Smooth muscle cell (in vitro differentiated cells): ENCODE results near the gene TOX3. TPM values are rescaled to one million over a fixed set of nuclear protein-coding genes. Genes with fewer than 3 reads are reported as not detected.

ENCODE experiments used
- DNase-seq: peaks from one replicate; lab custom pipeline; 2025; ENCODE audit not compliant: unreplicated experiment; lab: John Stamatoyannopoulos, UW
- H2AFZ ChIP-seq: fragments of 200-600 bp; sonication (generic); 2 replicates; pipeline ENCODE4 v1.6.0; 2016; ENCODE audit warnings: antibody characterized with exemption, low read depth, mild to moderate bottlenecking
- H3F3A ChIP-seq: fragments of 200-600 bp; sonication (generic); 2 replicates; pipeline ENCODE4 v1.6.0; 2017; ENCODE audit warnings: antibody characterized with exemption, low read depth
- H3K27ac ChIP-seq: fragments of 200-600 bp; sonication (generic); 2 replicates; pipeline ENCODE4 v1.5.1; 2016; ENCODE audit warnings: low read depth, mild to moderate bottlenecking
- H3K27me3 ChIP-seq: fragments of 200-600 bp; sonication (generic); 2 replicates; pipeline ENCODE4 v1.6.1; 2016; ENCODE audit warnings: low read depth, mild to moderate bottlenecking
- H3K36me3 ChIP-seq: fragments of 200-600 bp; sonication (generic); 2 replicates; pipeline ENCODE4 v1.5.1; 2016; ENCODE audit warnings: low read depth
- H3K4me1 ChIP-seq: fragments of 200-600 bp; sonication (generic); 2 replicates; pipeline ENCODE4 v1.5.1; 2016; ENCODE audit warnings: low read depth
- H3K4me2 ChIP-seq: fragments of 200-600 bp; sonication (generic); 2 replicates; pipeline ENCODE4 v1.6.0; 2016; ENCODE audit warnings: mild to moderate bottlenecking
- H3K4me3 ChIP-seq: fragments of 200-600 bp; sonication (generic); 2 replicates; pipeline ENCODE4 v1.5.1; 2016; ENCODE audit warnings: mild to moderate bottlenecking
- H3K79me2 ChIP-seq: fragments of 200-600 bp; sonication (generic); 2 replicates; pipeline ENCODE4 v1.6.0; 2016; ENCODE audit warnings: low read depth, mild to moderate bottlenecking
- H3K9ac ChIP-seq: fragments of 200-600 bp; sonication (generic); 2 replicates; pipeline ENCODE4 v1.6.0; 2016; ENCODE audit warnings: low read depth
- H3K9me3 ChIP-seq: fragments of 200-600 bp; sonication (generic); replicated peaks from 2 replicates; pipeline ENCODE4 v1.5.1; 2016; ENCODE audit warnings: low read depth
- H4K20me1 ChIP-seq: fragments of 200-600 bp; sonication (generic); 2 replicates; pipeline ENCODE4 v1.6.0; 2016; ENCODE audit warnings: low read depth
- WGBS: methylation state at CpG from one replicate; pipeline ENCODE4 v1.1.7; 2016; ENCODE audit warnings: low lambda C conversion rate; 5-methylcytosine and 5-hydroxymethylcytosine counted together
- polyA plus RNA-seq: library from polyadenylated mRNA; unstranded; fragments of >200 nt; fragmentation: Nextera tagmentation; extraction: Ambion mirVana; gene quantifications from 2 replicates; pipeline ENCODE4 v1.2.1, GENCODE V29; 2016
- total RNA-seq: library from RNA; depleted of rRNA; stranded (reverse); fragments of >200 nt; gene quantifications from 2 replicates; pipeline ENCODE4 v1.2.3, GENCODE V29; 2014
- TF ChIP-seq, protein P1 (sequence below): fragments of 200-600 bp; sonication (generic); IDR thresholded peaks from 2 replicates; pipeline ENCODE4 v1.5.1; 2017; ENCODE audit warnings: borderline replicate concordance, mild to moderate bottlenecking, antibody characterized with exemption; ENCODE audit not compliant: insufficient read depth, poor library complexity, severe bottlenecking

TOX3 gene
- total and polyA plus RNA-seq, 2 experiments from 2014 or later, result 0.18 to 0.49 TPM

DNA sequence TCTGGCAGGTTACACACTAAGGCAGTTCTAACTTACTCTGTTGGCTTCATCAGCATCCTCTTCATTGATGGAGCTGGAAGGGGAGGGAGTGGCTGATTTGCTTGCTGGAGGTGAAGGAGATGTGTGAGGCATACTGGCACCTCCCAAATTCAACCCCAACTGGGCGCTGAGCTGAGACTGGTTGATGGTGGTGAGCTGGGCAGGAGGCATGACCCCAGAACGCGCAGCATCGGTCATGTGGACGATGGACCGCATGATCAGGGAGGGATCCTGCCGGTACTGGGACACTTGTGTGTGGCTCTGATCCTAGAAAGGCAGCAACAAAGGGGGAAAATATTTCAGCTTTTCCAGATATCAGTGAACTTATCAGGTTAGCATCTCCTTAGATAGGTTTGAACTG, 96.7 kb downstream of the TOX3 start:
- no peaks in the 10 kb centered on the region for H3K36me3 ChIP-seq
- peaks cover 7% of the 10 kb centered on the region for H3K4me1 ChIP-seq
- DNase-seq, result no peak
- H3F3A ChIP-seq, result peaks cover 3% of the 10 kb centered on the region
- H3K27ac ChIP-seq, result no peak overlapping the region
- no peaks in the 10 kb centered on the region for H3K9me3 ChIP-seq
- no peak overlapping the region for H2AFZ ChIP-seq
- WGBS, result 97% methylated on average over 7 of the region's 7 CpGs
- H3K4me2 ChIP-seq, result no peak overlapping the region
- H4K20me1 ChIP-seq, result no peaks in the 10 kb centered on the region
- no peak overlapping the region for H3K9ac ChIP-seq
- no peaks in the 10 kb centered on the region for H3K27me3 ChIP-seq
- no peak overlapping the region for H3K4me3 ChIP-seq
- TF ChIP-seq, protein P1, sequence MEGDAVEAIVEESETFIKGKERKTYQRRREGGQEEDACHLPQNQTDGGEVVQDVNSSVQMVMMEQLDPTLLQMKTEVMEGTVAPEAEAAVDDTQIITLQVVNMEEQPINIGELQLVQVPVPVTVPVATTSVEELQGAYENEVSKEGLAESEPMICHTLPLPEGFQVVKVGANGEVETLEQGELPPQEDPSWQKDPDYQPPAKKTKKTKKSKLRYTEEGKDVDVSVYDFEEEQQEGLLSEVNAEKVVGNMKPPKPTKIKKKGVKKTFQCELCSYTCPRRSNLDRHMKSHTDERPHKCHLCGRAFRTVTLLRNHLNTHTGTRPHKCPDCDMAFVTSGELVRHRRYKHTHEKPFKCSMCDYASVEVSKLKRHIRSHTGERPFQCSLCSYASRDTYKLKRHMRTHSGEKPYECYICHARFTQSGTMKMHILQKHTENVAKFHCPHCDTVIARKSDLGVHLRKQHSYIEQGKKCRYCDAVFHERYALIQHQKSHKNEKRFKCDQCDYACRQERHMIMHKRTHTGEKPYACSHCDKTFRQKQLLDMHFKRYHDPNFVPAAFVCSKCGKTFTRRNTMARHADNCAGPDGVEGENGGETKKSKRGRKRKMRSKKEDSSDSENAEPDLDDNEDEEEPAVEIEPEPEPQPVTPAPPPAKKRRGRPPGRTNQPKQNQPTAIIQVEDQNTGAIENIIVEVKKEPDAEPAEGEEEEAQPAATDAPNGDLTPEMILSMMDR, result no peak
- no peaks in the 10 kb centered on the region for H3K79me2 ChIP-seq

DNA sequence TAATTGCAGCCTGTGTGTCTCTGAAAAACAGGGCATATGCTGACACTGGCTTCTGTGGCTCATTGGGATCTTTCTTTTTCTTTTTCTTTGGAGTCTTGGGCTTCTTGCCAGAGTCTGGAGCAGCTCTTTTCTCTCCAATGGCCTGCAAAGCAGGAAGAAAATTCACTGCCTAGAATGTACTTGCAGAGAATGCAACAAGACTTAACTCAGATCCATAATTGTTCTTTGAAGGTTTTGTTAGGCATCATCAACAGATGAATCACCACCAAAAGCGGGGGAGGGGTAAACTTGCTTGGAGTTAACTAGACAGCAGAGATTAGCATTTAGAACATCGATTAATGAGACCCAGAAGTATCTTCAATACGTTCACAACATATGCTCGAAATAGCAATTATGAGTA, 100.9 kb downstream of the TOX3 start:
- no peak overlapping the region for H3K9ac ChIP-seq
- TF ChIP-seq, protein P1, result no peak
- H3K36me3 ChIP-seq, result no peaks in the 10 kb centered on the region
- no peaks in the 10 kb centered on the region for H3K79me2 ChIP-seq
- peaks cover 3% of the 10 kb centered on the region for H3F3A ChIP-seq
- H3K4me2 ChIP-seq, result peak overlapping the region; percentile 18
- WGBS, result 50% methylated on average over 4 of the region's 4 CpGs
- H3K4me3 ChIP-seq, result no peak overlapping the region
- peaks cover 8% of the 10 kb centered on the region for H3K4me1 ChIP-seq
- H3K9me3 ChIP-seq, result no peaks in the 10 kb centered on the region
- no peaks in the 10 kb centered on the region for H3K27me3 ChIP-seq
- DNase-seq, result no peak
- no peaks in the 10 kb centered on the region for H4K20me1 ChIP-seq
- H3K27ac ChIP-seq, result no peak overlapping the region
- no peak overlapping the region for H2AFZ ChIP-seq

DNA sequence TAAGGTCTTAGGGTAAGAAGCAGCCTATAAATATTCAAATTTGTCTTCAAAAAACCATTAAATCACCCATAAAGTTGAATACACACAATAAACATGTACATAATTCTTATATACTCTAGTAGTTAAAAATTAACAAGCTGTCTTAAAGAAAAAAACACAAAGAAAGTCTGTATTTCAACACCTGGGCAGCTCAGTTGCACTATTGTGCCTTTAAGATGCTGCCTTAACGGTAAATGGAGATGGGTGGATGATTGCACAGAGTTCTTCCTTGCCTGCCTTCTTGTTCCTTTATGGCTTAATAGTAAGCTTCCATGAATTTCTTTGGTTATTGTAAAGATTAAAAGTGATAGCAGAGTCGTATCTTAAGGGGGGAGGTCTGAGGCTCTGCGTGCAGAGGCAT, 105.1 kb downstream of the TOX3 start:
- Histone ChIP-seq H3F3A (peaks cover 3% of the 10 kb centered on the region), H3K4me1 (peaks cover 8% of the 10 kb centered on the region), H3K9ac (no peak overlapping the region), H2AFZ (no peak overlapping the region), H3K4me2 (no peak overlapping the region), H3K9me3 (no peaks in the 10 kb centered on the region), H4K20me1 (no peaks in the 10 kb centered on the region), H3K4me3 (no peak overlapping the region), H3K79me2 (no peaks in the 10 kb centered on the region), H3K27me3 (no peaks in the 10 kb centered on the region), H3K36me3 (no peaks in the 10 kb centered on the region), H3K27ac (no peak overlapping the region)
- 76% methylated on average over 3 of the region's 3 CpGs for WGBS
- TF ChIP-seq, protein P1, result no peak
- DNase-seq, result no peak

DNA sequence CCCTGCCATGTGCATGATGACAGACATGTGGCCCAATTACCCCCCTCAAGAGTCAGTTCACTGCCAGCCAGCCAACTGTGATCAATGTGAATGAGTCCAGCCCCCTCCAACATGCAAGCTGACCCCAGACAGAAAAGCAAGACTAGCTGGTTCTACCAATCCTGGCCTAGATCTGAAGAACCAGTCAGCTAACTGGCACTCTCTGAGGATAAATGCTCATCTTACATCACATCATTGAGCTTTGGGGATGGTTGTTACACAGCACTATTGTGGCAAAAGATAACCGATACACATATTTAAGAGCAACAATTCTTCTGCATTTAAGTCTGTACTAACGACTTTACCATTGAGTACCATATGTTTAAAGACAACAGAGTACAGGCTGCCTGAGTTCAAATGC, 106.7 kb downstream of the TOX3 start:
- no peaks in the 10 kb centered on the region for H3K79me2 ChIP-seq
- DNase-seq, result no peak
- H4K20me1 ChIP-seq, result no peaks in the 10 kb centered on the region
- H3K36me3 ChIP-seq, result no peaks in the 10 kb centered on the region
- peaks cover 3% of the 10 kb centered on the region for H3K4me1 ChIP-seq
- H3K9ac ChIP-seq, result no peak overlapping the region
- 98% methylated on average over 2 of the region's 2 CpGs for WGBS
- H3K27me3 ChIP-seq, result no peaks in the 10 kb centered on the region
- no peaks in the 10 kb centered on the region for H3K9me3 ChIP-seq
- TF ChIP-seq, protein P1, result no peak
- no peak overlapping the region for H3K4me2 ChIP-seq
- no peak overlapping the region for H3K27ac ChIP-seq
- H3F3A ChIP-seq, result no peaks in the 10 kb centered on the region
- no peak overlapping the region for H2AFZ ChIP-seq
- no peak overlapping the region for H3K4me3 ChIP-seq
